PC-9 (cell line): ENCODE measurements around the gene DOCK1. TPM values are rescaled to one million over a fixed set of nuclear protein-coding genes. Genes with fewer than 3 reads are reported as not detected.

Experiments
- BruUV-seq: library from RNA; stranded (reverse); fragments of 400-500 nt; replicated peaks from 2 replicates; lab custom pipeline; 2021; lab: Mats Ljungman, UMichigan
- CTCF ChIA-PET: fragments of 300-600 bp; sonication (Branson Sonifier 250); formaldehyde crosslinking; loops from one replicate; lab custom pipeline; 2022; ENCODE audit warnings: antibody characterized with exemption; lab: Charles Lee
- POLR2A ChIA-PET: fragments of 300-600 bp; sonication (Branson Sonifier 250); formaldehyde crosslinking; loops from one replicate; lab custom pipeline; 2022; ENCODE audit warnings: antibody characterized with exemption; ENCODE audit not compliant: unreplicated experiment; lab: Charles Lee
- DNase-seq, 2 experiments: peaks; one replicate each; pipeline versions ENCODE4 v3.0.0 to v3.0.0-alpha.2; 2015 to 2022; ENCODE audit warnings: mixed read lengths in 1 of 2
- H2AFZ ChIP-seq: fragments of 200-600 bp; sonication (generic); 2 replicates; pipeline ENCODE4 v1.8.1; 2017; ENCODE audit warnings: antibody characterized with exemption
- H3F3A ChIP-seq: fragments of 200-600 bp; sonication (generic); 2 replicates; pipeline ENCODE4 v1.8.1; 2017; ENCODE audit warnings: antibody characterized with exemption, mild to moderate bottlenecking, low read depth; ENCODE audit not compliant: insufficient read depth
- H3K27ac ChIP-seq: fragments of 200-600 bp; sonication (generic); 2 replicates; pipeline ENCODE4 v1.6.1; 2016; ENCODE audit warnings: mixed run types
- H3K27me3 ChIP-seq: fragments of 200-600 bp; sonication (generic); 2 replicates; pipeline ENCODE4 v1.6.1; 2016; ENCODE audit warnings: low read depth, mixed run types; ENCODE audit not compliant: insufficient read depth
- H3K36me3 ChIP-seq: fragments of 200-600 bp; sonication (generic); 2 replicates; pipeline ENCODE4 v1.6.1; 2016; ENCODE audit warnings: low read depth, mixed run types
- H3K4me1 ChIP-seq: fragments of 200-600 bp; sonication (generic); replicated peaks from 2 replicates; pipeline ENCODE4 v1.6.1; 2016; ENCODE audit warnings: mixed run types; ENCODE audit not compliant: insufficient read depth
- H3K4me2 ChIP-seq: fragments of 200-600 bp; sonication (generic); 2 replicates; pipeline ENCODE4 v1.6.1; 2017; ENCODE audit warnings: mixed run types
- H3K4me3 ChIP-seq: fragments of 200-600 bp; sonication (generic); 2 replicates; pipeline ENCODE4 v1.6.1; 2016; ENCODE audit warnings: mixed run types
- H3K79me2 ChIP-seq: fragments of 200-600 bp; sonication (generic); 2 replicates; pipeline ENCODE4 v1.6.1; 2017; ENCODE audit warnings: low read depth, mixed run types
- H3K9me2 ChIP-seq: fragments of 200-600 bp; sonication (generic); 2 replicates; pipeline ENCODE4 v1.8.1; 2017; ENCODE audit warnings: mild to moderate bottlenecking; ENCODE audit not compliant: insufficient read depth
- H3K9me3 ChIP-seq: fragments of 200-600 bp; sonication (generic); 2 replicates; pipeline ENCODE4 v1.8.1; 2016; ENCODE audit warnings: low read depth; ENCODE audit not compliant: insufficient read depth
- H4K20me1 ChIP-seq: fragments of 200-600 bp; sonication (generic); 2 replicates; pipeline ENCODE4 v1.8.1; 2017; ENCODE audit not compliant: insufficient read depth
- CTCF ChIP-seq: fragments of 200-600 bp; sonication (generic); conservative IDR thresholded peaks from 2 replicates; pipeline ENCODE4 v1.6.1; 2017; ENCODE audit warnings: mixed run types, antibody characterized with exemption, mild to moderate bottlenecking, moderate library complexity
- EZH2 ChIP-seq: fragments of 200-600 bp; sonication (generic); IDR thresholded peaks from 2 replicates; pipeline ENCODE4 v1.8.0; 2017; ENCODE audit warnings: antibody characterized with exemption, low read depth
- intact Hi-C: fragments of 100-400 bp; cut with micrococcal nuclease; formaldehyde crosslinking; loops from one replicate; pipeline ENCODE4 v1.10.0; 2022; ENCODE audit not compliant: unreplicated experiment
- total RNA-seq: library from RNA; stranded (reverse); gene quantifications from 2 replicates; pipeline ENCODE4 v1.2.3, GENCODE V29; 2021

Gene DOCK1
- total RNA-seq, 1 experiment from 2014 or later: 24.8 TPM

DNA sequence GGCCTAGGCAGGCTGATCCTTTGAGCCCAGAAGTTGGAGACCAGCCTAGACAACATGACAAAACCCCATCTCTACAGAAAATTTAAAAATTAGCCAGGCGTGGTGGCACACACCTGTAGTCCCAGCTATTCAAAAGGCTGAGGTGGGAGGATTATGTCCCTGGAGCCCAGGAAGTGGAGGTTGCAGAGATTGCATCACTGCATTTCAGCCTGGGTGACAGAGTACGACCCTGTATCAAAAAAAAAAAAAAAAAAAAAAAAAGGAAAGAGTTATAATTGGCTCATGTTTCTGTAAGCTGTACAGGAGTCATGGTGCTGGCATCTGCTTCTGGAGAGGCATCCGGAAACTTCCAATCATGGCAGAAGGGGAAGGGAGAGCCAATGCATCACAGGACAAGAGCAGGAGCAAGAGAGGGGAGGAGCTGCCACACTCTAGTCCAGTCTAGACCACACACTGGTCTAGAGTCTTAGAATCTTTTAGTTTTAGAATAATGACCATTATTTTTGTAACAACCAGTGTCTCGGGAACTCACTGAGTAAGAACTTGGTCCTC, 16.8 kb downstream of the DOCK1 start:
- Histone ChIP-seq H4K20me1 (no peaks in the 10 kb centered on the region), H2AFZ (no peak overlapping the region), H3K9me3 (no peaks in the 10 kb centered on the region), H3K79me2 (no peaks in the 10 kb centered on the region), H3K27ac (no peak overlapping the region), H3F3A (no peaks in the 10 kb centered on the region), H3K4me2 (no peak overlapping the region), H3K36me3 (no peaks in the 10 kb centered on the region), H3K4me1 (no peaks in the 10 kb centered on the region), H3K27me3 (no peaks in the 10 kb centered on the region), H3K4me3 (no peak overlapping the region), H3K9me2 (no peaks in the 10 kb centered on the region)
- BruUV-seq: no TSS peak
- no peak for TF ChIP-seq CTCF
- TF ChIP-seq EZH2: no peak
- intact Hi-C loops: no loop called here
- ChIA-PET CTCF (no interaction called here), POLR2A (no interaction called here)
- DNase-seq: no peak

DNA sequence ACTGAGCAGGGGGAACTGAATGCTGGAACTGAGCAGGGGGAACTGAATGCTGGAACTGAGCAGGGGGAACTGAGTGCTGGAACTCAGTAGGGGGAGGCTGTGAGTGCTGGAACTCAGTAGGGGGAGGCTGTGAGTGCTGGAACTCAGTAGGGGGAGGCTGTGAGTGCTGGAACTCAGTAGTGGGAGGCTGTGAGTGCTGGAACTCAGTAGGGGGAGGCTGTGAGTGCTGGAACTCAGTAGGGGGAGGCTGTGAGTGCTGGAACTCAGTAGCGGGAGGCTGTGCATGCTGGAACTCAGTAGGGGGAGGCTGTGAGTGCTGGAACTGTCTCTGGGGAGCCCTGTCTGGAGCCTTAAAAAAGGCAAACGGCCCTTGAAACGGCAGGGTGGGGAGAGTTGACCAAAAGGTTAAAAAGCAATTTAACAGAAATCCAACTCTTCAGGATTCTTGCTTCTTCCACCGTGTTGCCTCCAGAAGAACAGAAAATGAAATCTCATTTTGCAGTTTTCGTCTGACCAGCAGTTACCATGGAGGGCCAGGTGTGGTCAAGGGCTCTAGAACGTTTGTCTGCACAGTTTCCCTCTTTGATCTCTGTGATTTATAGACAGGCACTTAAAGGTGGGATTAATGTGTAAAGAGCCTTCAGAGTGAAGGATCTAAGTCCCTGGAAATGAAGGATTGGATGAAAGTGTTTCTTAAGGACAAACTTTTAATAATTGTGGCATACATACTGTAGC, 19.1 kb downstream of the DOCK1 start:
- no peak overlapping the region for H2AFZ ChIP-seq
- intact Hi-C loops: no loop called here
- no peak for TF ChIP-seq EZH2
- TF ChIP-seq CTCF: no peak
- POLR2A ChIA-PET: no interaction called here
- no peak for DNase-seq
- H3K4me1 ChIP-seq: no peaks in the 10 kb centered on the region
- no TSS peak for BruUV-seq
- H3K4me2 ChIP-seq: no peak overlapping the region
- CTCF ChIA-PET: no interaction called here
- H3K79me2 ChIP-seq: no peaks in the 10 kb centered on the region
- no peaks in the 10 kb centered on the region for H3K36me3 ChIP-seq
- H3K4me3 ChIP-seq: no peak overlapping the region
- H3K9me3 ChIP-seq: no peaks in the 10 kb centered on the region
- no peaks in the 10 kb centered on the region for H4K20me1 ChIP-seq
- no peaks in the 10 kb centered on the region for H3F3A ChIP-seq
- H3K9me2 ChIP-seq: no peaks in the 10 kb centered on the region
- H3K27ac ChIP-seq: no peak overlapping the region
- no peaks in the 10 kb centered on the region for H3K27me3 ChIP-seq

GRCh38 chr10:126924915-126925300, 19.7 kb downstream of the DOCK1 start:
- peak in 1 of 2 experiments; percentile 37 for DNase-seq

More at GRCh38 chr10:126924915-126925300, 19.7 kb downstream of the DOCK1 start:
- Histone ChIP-seq H3K4me2 (no peak overlapping the region), H3K9me3 (no peaks in the 10 kb centered on the region), H4K20me1 (no peaks in the 10 kb centered on the region), H2AFZ (no peak overlapping the region), H3K9me2 (no peaks in the 10 kb centered on the region), H3K36me3 (no peaks in the 10 kb centered on the region), H3K4me3 (no peak overlapping the region), H3F3A (no peaks in the 10 kb centered on the region), H3K27ac (no peak overlapping the region), H3K27me3 (no peaks in the 10 kb centered on the region), H3K79me2 (no peaks in the 10 kb centered on the region), H3K4me1 (no peaks in the 10 kb centered on the region)
- TF ChIP-seq CTCF (no peak), EZH2 (no peak)
- BruUV-seq: no TSS peak
- CTCF ChIA-PET: no interaction called here
- intact Hi-C loops: no loop called here
- POLR2A ChIA-PET: no interaction called here
